K562 (cell line): ENCODE results near the gene PRKACG. TPM values are rescaled to one million over a fixed set of nuclear protein-coding genes. Genes with fewer than 3 reads are reported as not detected.

ENCODE experiments used
- ATAC-seq: fragments of 200-7000 bp; cut with Tn5 transposase; 3 replicates; pipeline ENCODE4 v1.9.1; 2020; ENCODE audit warnings: moderate library complexity
- BruUV-seq: library from RNA; stranded (reverse); fragments of 400-500 nt; replicated peaks from 2 replicates; lab custom pipeline; 2021; lab: Mats Ljungman, UMichigan
- CTCF ChIA-PET: fragments of 300-600 bp; formaldehyde crosslinking; extraction: SDS; loops from one replicate; lab custom pipeline; 2021; ENCODE audit warnings: low intra/inter-chr PET ratio; lab: Yijun Ruan, JAX
- POLR2A ChIA-PET: fragments of 300-600, 350-650 bp; sonication (Branson Sonifier 250); formaldehyde crosslinking; extraction: SDS; loops from one replicate; lab custom pipeline; 2021; ENCODE audit warnings: antibody characterized with exemption, inconsistent platforms; lab: Yijun Ruan, JAX
- DNase-seq, 4 experiments: peaks; one replicate each; pipeline versions ENCODE4 v3.0.0 to v3.0.0-alpha.2; 2011 to 2018; ENCODE audit warnings: low spot score in 3 of 4, mixed read lengths in 3 of 4; ENCODE audit errors: extremely low read depth in 1 of 4
- FAIRE-seq: peaks from 2 replicates; lab custom pipeline; 2011; peaks lifted over from hg19 to GRCh38; lab: Jason Lieb, UNC
- H2AFZ ChIP-seq: 2 replicates; pipeline ENCODE4 v1.6.0; 2011; ENCODE audit warnings: low read depth, low read length, control low read depth, inconsistent platforms
- H3K27ac ChIP-seq: fragments of 200-600 bp; 3 replicates; pipeline ENCODE4 v1.8.0; 2011; ENCODE audit warnings: low read depth, mild to moderate bottlenecking, control low read depth, inconsistent platforms, low read length, moderate library complexity, mixed read lengths; ENCODE audit errors: extremely low read depth
- H3K27me3 ChIP-seq, 2 experiments: fragments of 300-600 bp in 1 of 2; 2 replicates in 1 of 2; 3 replicates in 1 of 2; pipeline versions ENCODE4 v1.6.0 to v1.8.0; 2011; ENCODE audit warnings: inconsistent platforms in 2 of 2, low read length in 2 of 2, mild to moderate bottlenecking in 1 of 2, mixed read lengths in 1 of 2, moderate library complexity in 1 of 2; ENCODE audit not compliant: control insufficient read depth in 2 of 2, insufficient read depth in 2 of 2
- H3K36me3 ChIP-seq: fragments of 300-600 bp; 3 replicates; pipeline ENCODE4 v1.8.0; 2011; ENCODE audit warnings: mild to moderate bottlenecking, low read length, inconsistent platforms; ENCODE audit not compliant: control insufficient read depth, insufficient read depth
- H3K4me1 ChIP-seq, 2 experiments: fragments of 200-600 bp in 1 of 2; replicated peaks in 1 of 2; 2 replicates in 1 of 2; 3 replicates in 1 of 2; pipeline versions ENCODE4 v1.5.1 to v1.8.0; 2011; ENCODE audit warnings: inconsistent platforms in 2 of 2, low read length in 2 of 2, mild to moderate bottlenecking in 1 of 2, mixed read lengths in 1 of 2, moderate library complexity in 1 of 2; ENCODE audit not compliant: control insufficient read depth in 2 of 2, insufficient read depth in 2 of 2
- H3K4me2 ChIP-seq: 2 replicates; pipeline ENCODE4 v1.6.1; 2011; ENCODE audit warnings: low read length, control low read depth, inconsistent platforms, mixed read lengths; ENCODE audit not compliant: insufficient read depth
- H3K4me3 ChIP-seq: fragments of 200-600 bp; sonication (generic), shearing (Covaris generic); 2 replicates; pipeline ENCODE4 v1.5.1; 2016; ENCODE audit warnings: control low read depth, inconsistent platforms
- H3K79me2 ChIP-seq: fragments of 200-600 bp; 3 replicates; pipeline ENCODE4 v1.8.0; 2011; ENCODE audit warnings: low read length, inconsistent platforms; ENCODE audit not compliant: control insufficient read depth, insufficient read depth
- H3K9ac ChIP-seq, 2 experiments: 2 replicates each; pipeline versions ENCODE4 v1.6.0 to v1.6.1; 2011; ENCODE audit warnings: low read depth in 2 of 2, low read length in 2 of 2, control low read depth in 1 of 2, inconsistent platforms in 1 of 2, mild to moderate bottlenecking in 1 of 2, mixed read lengths in 1 of 2; ENCODE audit not compliant: insufficient read depth in 1 of 2
- H3K9me1 ChIP-seq: one replicate; pipeline ENCODE4 v1.6.0; 2011; ENCODE audit warnings: inconsistent platforms, mild to moderate bottlenecking, low read length, moderate library complexity; ENCODE audit not compliant: control insufficient read depth, insufficient read depth
- H3K9me3 ChIP-seq: replicated peaks from 2 replicates; pipeline ENCODE4 v1.5.1; 2011; ENCODE audit warnings: low read depth, low read length, inconsistent platforms; ENCODE audit not compliant: control insufficient read depth, insufficient read depth
- H4K20me1 ChIP-seq: replicated peaks from 2 replicates; pipeline ENCODE4 v1.6.1; 2011; ENCODE audit warnings: low read length, inconsistent platforms, mixed read lengths; ENCODE audit not compliant: control insufficient read depth, insufficient read depth
- BDP1 ChIP-seq: IDR thresholded peaks from 3 replicates; pipeline ENCODE4 v1.6.1; 2011; ENCODE audit not compliant: insufficient read length, insufficient read depth
- CEBPB ChIP-seq: fragments of 450-650 bp; IDR thresholded peaks from 2 replicates; pipeline ENCODE4 v1.6.1; 2016; ENCODE audit warnings: missing genetic modification characterization, missing compliant biosample characterization
- CEBPG ChIP-seq, 3 experiments: fragments of 200-800 bp in 1 of 3; sonication (Bioruptor generic) in 1 of 3; sonication (generic) in 1 of 3; formaldehyde crosslinking in 1 of 3; IDR thresholded peaks in 2 of 3; conservative IDR thresholded peaks in 1 of 3; 2 replicates each; pipeline versions ENCODE4 v1.6.1 to v1.8.0; 2016 to 2022; ENCODE audit warnings: missing compliant biosample characterization in 2 of 3, missing genetic modification characterization in 2 of 3, mild to moderate bottlenecking in 1 of 3, missing genetic modification reagents in 1 of 3
- NFIC ChIP-seq: fragments of 450-650 bp; IDR thresholded peaks from 2 replicates; pipeline ENCODE4 v1.6.1; 2017; ENCODE audit warnings: mild to moderate bottlenecking, inconsistent platforms
- SETDB1 ChIP-seq: IDR thresholded peaks from one replicate; pipeline ENCODE4 v1.6.1; 2012; ENCODE audit warnings: low read length, control low read depth, inconsistent platforms
- ZNF717 ChIP-seq: fragments of 250-450 bp; sonication (Bioruptor Pico); IDR thresholded peaks from 2 replicates; pipeline ENCODE4 v1.5.0; 2021
- ZNF766 ChIP-seq: fragments of 200-800 bp; sonication (Bioruptor generic); conservative IDR thresholded peaks from 2 replicates; pipeline ENCODE4 v1.6.1; 2016; ENCODE audit warnings: missing genetic modification characterization, missing compliant biosample characterization
- WGBS: fragments of 100-300 bp; shearing (Covaris generic); methylation state at CpG from one replicate; pipeline ENCODE4 v1.1.6; 2016; ENCODE audit warnings: low coverage, mixed read lengths; ENCODE audit not compliant: insufficient coverage; ENCODE audit errors: missing lambda C conversion rate; 5-methylcytosine and 5-hydroxymethylcytosine counted together
- in situ Hi-C: fragments of 300-500 bp; cut with MboI; formaldehyde crosslinking; loops from 4 replicates; pipeline ENCODE4 v1.15.0; 2018; ENCODE audit warnings: inconsistent platforms, mixed read lengths
- intact Hi-C: fragments of 100-400 bp; cut with micrococcal nuclease; formaldehyde crosslinking; loops from 2 replicates; pipeline ENCODE4 v1.14.2; 2022
- polyA plus RNA-seq, 8 experiments: library from polyadenylated mRNA; depleted of rRNA in 4 of 8; stranded (reverse) in 5 of 8; unstranded in 3 of 8; fragments of >200 nt; fragmentation: Nextera tagmentation in 2 of 8; fragmentation: Illumina TruSeq in 1 of 8; extraction: Ambion mirVana in 2 of 8; extraction: Trizol in 1 of 8; gene quantifications; 2 replicates each; pipeline versions ENCODE4 v1.2.1 to v1.2.3, GENCODE V29; 2011 to 2014; ENCODE audit warnings: inconsistent platforms in 1 of 8, missing spikeins in 1 of 8
- total RNA-seq, 7 experiments: library from RNA; depleted of rRNA in 6 of 7; stranded (reverse); fragments of >200 nt in 6 of 7; fragmentation: Illumina TruSeq in 2 of 7; extraction: Trizol in 2 of 7; gene quantifications; 2 replicates each; pipeline versions ENCODE4 v1.2.1 to v1.2.3, GENCODE V29; 2011 to 2021; ENCODE audit warnings: low replicate concordance in 1 of 7

The PRKACG gene
- total and polyA plus RNA-seq, 9 of the 15 experiments (the other 6 are each of a cell fraction or from before 2014, with no cell fraction given): not detected

- WGBS: 15% methylated on average over 4 of the region's 4 CpGs
- Histone ChIP-seq H3K9ac (peak overlapping the region; percentile 5 to 56; a peak in 1 of 4 replicates), H3K79me2 (no peaks in the 10 kb centered on the region), H2AFZ (peak overlapping the region; percentile 64), H3K4me1 (peaks cover 5 to 16% of the 10 kb centered on the region in 2 experiments; a peak in 4 of 5 replicates), H3K4me3 (no peak overlapping the region), H3K27me3 (no peaks in the 10 kb centered on the region), H4K20me1 (no peaks in the 10 kb centered on the region), H3K36me3 (no peaks in the 10 kb centered on the region; the same call in 2 of the 3 replicates), H3K9me3 (no peaks in the 10 kb centered on the region), H3K27ac (peak overlapping the region; percentile 48; the same call in 1 of the 3 replicates), H3K4me2 (no peak overlapping the region), H3K9me1 (no peaks in the 10 kb centered on the region)
- CTCF ChIA-PET: interaction anchor here (0.6 to 2.8 kb wide), 2 partner anchors 195 to 413 kb away, joined by 3 to 27 read pairs; no protein-coding TSS in a partner anchor
- no peak for ATAC-seq
- no peak for DNase-seq
- in situ Hi-C loops: no loop called here
- FAIRE-seq: peak; percentile 46
- peak; percentile 64 for TF ChIP-seq NFIC
- TF ChIP-seq ZNF766: no peak
- no TSS peak for BruUV-seq
- POLR2A ChIA-PET: no interaction called here
- intact Hi-C loops: loop anchor here (2.0 to 5.0 kb wide), 7 partner anchors 20 to 300 kb away; a partner anchor contains a TSS
Measured at GRCh38 chr9:68998385-68998784, 15.5 kb downstream of the PRKACG start.

- BruUV-seq: no TSS peak
- no peaks in the 10 kb centered on the region for H3K9me3 ChIP-seq
- H3K9ac ChIP-seq: no peak overlapping the region
- TF ChIP-seq ZNF717 (CRISPR knock-in tag) (no peak), BDP1 (no peak), CEBPB (tag) (peak; percentile 26; the same call in 1 of the 2 replicates), CEBPG (CRISPR knock-in tag; IDR thresholded peaks at IDR 0.05) (0 out of 2 replicates have a peak, but pooled peaks have one; percentile 15), CEBPG (tag; conservative IDR thresholded peaks at IDR 0.05 in 1 of 2, IDR thresholded peaks at IDR 0.05 in 1 of 2) (0 out of 4 replicates have a peak, but pooled peaks of 1 of the 2 experiments have one; percentile 16), SETDB1 (no peak)
- 60% methylated on average over 1 of the region's 3 CpGs for WGBS
- FAIRE-seq: no peak
- H4K20me1 ChIP-seq: no peaks in the 10 kb centered on the region
- POLR2A ChIA-PET: no interaction called here
- no peaks in the 10 kb centered on the region for H3K27me3 ChIP-seq
- H3K4me3 ChIP-seq: no peak overlapping the region
- no peak overlapping the region for H2AFZ ChIP-seq
- no peaks in the 10 kb centered on the region; the same call in 2 of the 3 replicates for H3K36me3 ChIP-seq
- intact Hi-C loops: loop anchor here (2.0 to 5.0 kb wide), 7 partner anchors 21 to 299 kb away; a partner anchor contains a TSS
- CTCF ChIA-PET: interaction anchor here (0.6 to 1.2 kb wide), 2 partner anchors 146 to 414 kb away, joined by 3 read pairs; no protein-coding TSS in a partner anchor
- in situ Hi-C loops: no loop called here
- H3K4me2 ChIP-seq: no peak overlapping the region
- no peak for ATAC-seq
- peaks cover 5 to 16% of the 10 kb centered on the region in 2 experiments; a peak in 4 of 5 replicates for H3K4me1 ChIP-seq
- no peaks in the 10 kb centered on the region for H3K79me2 ChIP-seq
- no peak for DNase-seq
- H3K27ac ChIP-seq: no peak overlapping the region
- no peaks in the 10 kb centered on the region for H3K9me1 ChIP-seq
Measured at GRCh38 chr9:68997666-68998065, 16.2 kb downstream of the PRKACG start.
